Neural cell (in vitro differentiated cells): ENCODE measurements around the gene PUM1.
A peak's percentile ranks its signal among the peaks of the same experiment; 100 is the strongest.

Experiments used
- CTCF ChIP-seq: fragments of 450-650 bp; IDR thresholded peaks from 2 replicates; pipeline ENCODE4 v1.5.1; 2014; ENCODE audit warnings: antibody characterized with exemption, mild to moderate bottlenecking, moderate library complexity; ENCODE audit not compliant: poor library complexity, severe bottlenecking
- EP300 ChIP-seq: fragments of 450-650 bp; conservative IDR thresholded peaks from 2 replicates; pipeline ENCODE4 v1.6.1; 2014; ENCODE audit warnings: antibody characterized with exemption, mild to moderate bottlenecking, moderate library complexity; ENCODE audit not compliant: poor library complexity, severe bottlenecking
- EZH2 ChIP-seq: fragments of 200-600, 300-800 bp; shearing (Covaris generic), sonication (generic); IDR thresholded peaks from 2 replicates; pipeline ENCODE4 v1.6.1; 2014; ENCODE audit warnings: antibody characterized with exemption, low read length, borderline replicate concordance, mild to moderate bottlenecking; ENCODE audit not compliant: insufficient read depth, poor library complexity, severe bottlenecking
- MXI1 ChIP-seq: fragments of 450-650 bp; conservative IDR thresholded peaks from 2 replicates; pipeline ENCODE4 v1.6.1; 2014; ENCODE audit warnings: antibody characterized with exemption, mild to moderate bottlenecking; ENCODE audit not compliant: poor library complexity, severe bottlenecking
- POLR2AphosphoS5 ChIP-seq: IDR thresholded peaks from 2 replicates; pipeline ENCODE4 v1.6.1; 2012
- RAD21 ChIP-seq: fragments of 450-650 bp; conservative IDR thresholded peaks from 2 replicates; pipeline ENCODE4 v1.6.1; 2014; ENCODE audit warnings: antibody characterized with exemption, mild to moderate bottlenecking, moderate library complexity
- REST ChIP-seq: IDR thresholded peaks from 2 replicates; pipeline ENCODE4 v1.6.1; 2012; ENCODE audit warnings: borderline replicate concordance
- SMC3 ChIP-seq: fragments of 450-650 bp; conservative IDR thresholded peaks from 2 replicates; pipeline ENCODE4 v1.6.1; 2014; ENCODE audit warnings: antibody characterized with exemption, mild to moderate bottlenecking, moderate library complexity; ENCODE audit not compliant: poor library complexity

GRCh38 chr1:30909365-30910068 is 156.0 kb downstream of the PUM1 start:
- no peak for TF ChIP-seq POLR2AphosphoS5
- no peak for TF ChIP-seq RAD21
- TF ChIP-seq EP300: no peak
- no peak for TF ChIP-seq EZH2
- no peak for TF ChIP-seq CTCF
- TF ChIP-seq SMC3: peak; percentile 39
- no peak for TF ChIP-seq MXI1
- TF ChIP-seq REST: no peak
